ENCODE measurements around the gene GTF2I.
A peak's percentile ranks its signal among the peaks of the same experiment; 100 is the strongest.

The GTF2I gene

GRCh38 chr7:74653686-74654181 is 3.8 kb upstream of the GTF2I start:
- no peak overlapping the region for H3K4me2 ChIP-seq (ENCODE audit: low read length)
- no peak overlapping the region for H2AFZ ChIP-seq
- H3K4me1 ChIP-seq: peaks cover 5% of the 10 kb centered on the region
- no peaks in the 10 kb centered on the region for H3K9me3 ChIP-seq (ENCODE audit: control insufficient read depth, low read length)
- no peak overlapping the region for H3K27ac ChIP-seq
- no peaks in the 10 kb centered on the region for H3K36me3 ChIP-seq (ENCODE audit: control insufficient read depth, insufficient read depth, low read length)
- no peaks in the 10 kb centered on the region for H3K27me3 ChIP-seq (ENCODE audit: control insufficient read depth, insufficient read depth, low read length)
- H3K79me2 ChIP-seq: peaks cover 5% of the 10 kb centered on the region
- no peak overlapping the region for H3K4me3 ChIP-seq (ENCODE audit: low read depth, low read length)
- H3K9ac ChIP-seq: no peak overlapping the region
- TF ChIP-seq CTCF (IDR thresholded peaks at IDR 0.05): no peak

GRCh38 chr7:74654811-74655210 is 2.7 kb upstream of the GTF2I start:
- no peak for TF ChIP-seq CTCF (IDR thresholded peaks at IDR 0.05)
- no peak overlapping the region for H3K9ac ChIP-seq
- H3K9me3 ChIP-seq (ENCODE audit: control insufficient read depth, low read length): no peaks in the 10 kb centered on the region
- H3K27me3 ChIP-seq (ENCODE audit: control insufficient read depth, insufficient read depth, low read length): no peaks in the 10 kb centered on the region
- peaks cover 13% of the 10 kb centered on the region for H3K4me1 ChIP-seq
- H3K36me3 ChIP-seq (ENCODE audit: control insufficient read depth, insufficient read depth, low read length): no peaks in the 10 kb centered on the region
- no peak overlapping the region for H2AFZ ChIP-seq
- no peak overlapping the region for H3K4me3 ChIP-seq (ENCODE audit: low read depth, low read length)
- H3K4me2 ChIP-seq (ENCODE audit: low read length): no peak overlapping the region
- H3K27ac ChIP-seq: no peak overlapping the region
- H3K79me2 ChIP-seq: peaks cover 16% of the 10 kb centered on the region

GRCh38 chr7:74655324-74655723 is 2.2 kb upstream of the GTF2I start:
- no peaks in the 10 kb centered on the region for H3K9me3 ChIP-seq (ENCODE audit: control insufficient read depth, low read length)
- peaks cover 21% of the 10 kb centered on the region for H3K79me2 ChIP-seq
- peak overlapping the region; percentile 35 for H3K4me2 ChIP-seq (ENCODE audit: low read length)
- no peaks in the 10 kb centered on the region for H3K36me3 ChIP-seq (ENCODE audit: control insufficient read depth, insufficient read depth, low read length)
- H3K9ac ChIP-seq: no peak overlapping the region
- H3K4me1 ChIP-seq: peaks cover 18% of the 10 kb centered on the region
- peak overlapping the region; percentile 30 for H2AFZ ChIP-seq
- H3K27ac ChIP-seq: no peak overlapping the region
- TF ChIP-seq CTCF (IDR thresholded peaks at IDR 0.05): no peak
- peak overlapping the region; percentile 16 for H3K4me3 ChIP-seq (ENCODE audit: low read depth, low read length)
- H3K27me3 ChIP-seq (ENCODE audit: control insufficient read depth, insufficient read depth, low read length): no peaks in the 10 kb centered on the region

- peak overlapping the region; percentile 80 for H3K4me2 ChIP-seq (ENCODE audit: low read length)
- peak overlapping the region; percentile 51 for H3K4me3 ChIP-seq (ENCODE audit: low read depth, low read length)
- H3K79me2 ChIP-seq: peaks cover 26% of the 10 kb centered on the region
- H2AFZ ChIP-seq: peak overlapping the region; percentile 68
- no peak overlapping the region for H3K9ac ChIP-seq
- no peaks in the 10 kb centered on the region for H3K36me3 ChIP-seq (ENCODE audit: control insufficient read depth, insufficient read depth, low read length)
- peak overlapping the region; percentile 96 for H3K27ac ChIP-seq
- no peak for TF ChIP-seq CTCF (IDR thresholded peaks at IDR 0.05)
- peaks cover 23% of the 10 kb centered on the region for H3K4me1 ChIP-seq
- no peaks in the 10 kb centered on the region for H3K27me3 ChIP-seq (ENCODE audit: control insufficient read depth, insufficient read depth, low read length)
- H3K9me3 ChIP-seq (ENCODE audit: control insufficient read depth, low read length): no peaks in the 10 kb centered on the region
These were observed 1.6 kb upstream of the GTF2I start for GRCh38 chr7:74655768-74656440.

GRCh38 chr7:74656441-74656836 is 1.1 kb upstream of the GTF2I start:
- Histone ChIP-seq H3K4me2 (ENCODE audit: low read length) (peak overlapping the region; percentile 81), H3K4me1 (peaks cover 23% of the 10 kb centered on the region), H3K9me3 (ENCODE audit: control insufficient read depth, low read length) (no peaks in the 10 kb centered on the region), H3K9ac (no peak overlapping the region), H3K4me3 (ENCODE audit: low read depth, low read length) (peak overlapping the region; percentile 67), H3K27ac (peak overlapping the region; percentile 96), H2AFZ (peak overlapping the region; percentile 96), H3K36me3 (ENCODE audit: control insufficient read depth, insufficient read depth, low read length) (no peaks in the 10 kb centered on the region), H3K27me3 (ENCODE audit: control insufficient read depth, insufficient read depth, low read length) (no peaks in the 10 kb centered on the region), H3K79me2 (peaks cover 31% of the 10 kb centered on the region)
- no peak for TF ChIP-seq CTCF (IDR thresholded peaks at IDR 0.05)

All from parathyroid adenoma (tissue), 2 donors.